Epithelial cell of esophagus (primary cell): Measurements from ENCODE around the gene SGPL1.

Experiments used
- DNase-seq: peaks from one replicate; pipeline ENCODE4 v3.0.0; 2010; ENCODE audit warnings: low read depth
- H3K4me3 ChIP-seq: 2 replicates; pipeline ENCODE4 v1.5.1; 2011; ENCODE audit warnings: mild to moderate bottlenecking, low read length, control low read depth
- TF ChIP-seq, protein P1 (sequence below): IDR thresholded peaks from 2 replicates; pipeline ENCODE4 v1.5.1; 2011; ENCODE audit warnings: low read depth, mild to moderate bottlenecking, low read length, control low read depth, inconsistent platforms; ENCODE audit not compliant: insufficient read depth; ENCODE audit errors: missing control alignments

SGPL1 gene

GRCh38 chr10:70803775-70804420, 11.8 kb upstream of the SGPL1 start:
- peak; percentile 83 for DNase-seq
- H3K4me3 ChIP-seq, result no peak overlapping the region
- TF ChIP-seq, protein P1, sequence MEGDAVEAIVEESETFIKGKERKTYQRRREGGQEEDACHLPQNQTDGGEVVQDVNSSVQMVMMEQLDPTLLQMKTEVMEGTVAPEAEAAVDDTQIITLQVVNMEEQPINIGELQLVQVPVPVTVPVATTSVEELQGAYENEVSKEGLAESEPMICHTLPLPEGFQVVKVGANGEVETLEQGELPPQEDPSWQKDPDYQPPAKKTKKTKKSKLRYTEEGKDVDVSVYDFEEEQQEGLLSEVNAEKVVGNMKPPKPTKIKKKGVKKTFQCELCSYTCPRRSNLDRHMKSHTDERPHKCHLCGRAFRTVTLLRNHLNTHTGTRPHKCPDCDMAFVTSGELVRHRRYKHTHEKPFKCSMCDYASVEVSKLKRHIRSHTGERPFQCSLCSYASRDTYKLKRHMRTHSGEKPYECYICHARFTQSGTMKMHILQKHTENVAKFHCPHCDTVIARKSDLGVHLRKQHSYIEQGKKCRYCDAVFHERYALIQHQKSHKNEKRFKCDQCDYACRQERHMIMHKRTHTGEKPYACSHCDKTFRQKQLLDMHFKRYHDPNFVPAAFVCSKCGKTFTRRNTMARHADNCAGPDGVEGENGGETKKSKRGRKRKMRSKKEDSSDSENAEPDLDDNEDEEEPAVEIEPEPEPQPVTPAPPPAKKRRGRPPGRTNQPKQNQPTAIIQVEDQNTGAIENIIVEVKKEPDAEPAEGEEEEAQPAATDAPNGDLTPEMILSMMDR, result no peak

GRCh38 chr10:70804421-70804808, 11.3 kb upstream of the SGPL1 start:
- peak; percentile 87 for DNase-seq
- no peak overlapping the region for H3K4me3 ChIP-seq
- TF ChIP-seq, protein P1, result no peak

- H3K4me3 ChIP-seq, result no peak overlapping the region
- TF ChIP-seq, protein P1, result no peak
- DNase-seq, result no peak
Measured at GRCh38 chr10:70805619-70806215, 10.0 kb upstream of the SGPL1 start.

- no peak for DNase-seq
- no peak overlapping the region for H3K4me3 ChIP-seq
- TF ChIP-seq, protein P1, result no peak
Measured at GRCh38 chr10:70806841-70807240, 8.9 kb upstream of the SGPL1 start.

- no peak for DNase-seq
- H3K4me3 ChIP-seq, result no peak overlapping the region
- TF ChIP-seq, protein P1, result no peak
Measured at GRCh38 chr10:70807556-70807955, 8.2 kb upstream of the SGPL1 start.

DNA sequence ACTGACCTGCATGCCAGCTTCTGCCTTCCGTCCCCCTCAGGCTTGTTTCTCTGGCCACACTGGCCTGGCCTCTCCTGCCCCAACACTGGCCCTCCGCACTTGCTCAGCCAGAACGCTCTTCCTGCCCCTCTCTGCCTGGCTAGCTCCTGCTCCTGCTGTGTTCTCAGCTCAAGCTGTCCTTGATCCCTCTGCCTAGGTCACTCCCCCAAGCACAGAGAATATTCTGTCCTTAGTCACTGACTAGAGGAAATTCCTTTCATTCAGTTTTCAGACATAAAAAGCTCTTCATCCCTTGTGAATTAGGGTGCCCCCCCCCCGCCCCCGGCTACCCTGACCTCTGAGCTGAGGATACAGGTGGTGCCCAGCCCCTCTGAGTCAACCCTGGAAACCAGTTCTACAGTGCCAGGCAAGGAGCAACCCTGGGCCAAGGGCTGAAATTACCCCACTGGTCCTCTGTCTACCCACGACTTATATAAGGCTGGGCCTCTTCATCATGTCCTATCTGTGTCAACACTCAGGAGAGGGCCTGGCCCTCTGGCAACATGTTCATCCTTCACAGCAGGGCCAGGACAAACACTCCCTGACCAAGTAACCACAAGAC, 6.6 kb upstream of the SGPL1 start:
- peak; percentile 41 for DNase-seq
- H3K4me3 ChIP-seq, result no peak overlapping the region
- TF ChIP-seq, protein P1, result no peak
